Ascending aorta (tissue), 2 donors: ENCODE data around the gene CAMK2G. TPM values are rescaled to one million over a fixed set of nuclear protein-coding genes. Genes with fewer than 3 reads are reported as not detected.
A peak's percentile ranks its signal among the peaks of the same experiment; 100 is the strongest.

Experiments used
- DNase-seq, 2 donors: peaks; one replicate each; pipeline ENCODE4 v3.0.0-alpha.2; 2019; ENCODE audit warnings: low spot score in 2 of 2
- H3K27ac ChIP-seq, 2 donors: fragments of 200-600 bp; sonication (generic); one replicate each; pipeline ENCODE4 v1.5.1; 2016 to 2017; ENCODE audit warnings: mild to moderate bottlenecking in 1 of 2
- H3K27me3 ChIP-seq: fragments of 200-600 bp; sonication (generic); one replicate; pipeline ENCODE4 v1.5.1; 2017
- H3K36me3 ChIP-seq, 2 donors: fragments of 200-600 bp; sonication (generic); one replicate each; pipeline ENCODE4 v1.5.1; 2016
- H3K4me1 ChIP-seq, 2 donors: fragments of 200-600 bp; sonication (generic); one replicate each; pipeline ENCODE4 v1.5.1; 2016 to 2017; ENCODE audit warnings: mild to moderate bottlenecking in 1 of 2
- H3K4me3 ChIP-seq, 2 donors: fragments of 200-600 bp; sonication (generic); one replicate each; pipeline ENCODE4 v1.5.1; 2016 to 2017; ENCODE audit warnings: mild to moderate bottlenecking in 1 of 2
- H3K9me3 ChIP-seq, 2 donors: fragments of 200-600 bp; sonication (generic); one replicate each; pipeline ENCODE4 v1.5.1; 2016
- CTCF ChIP-seq, 3 experiments: fragments of 200-600 bp in 2 of 3; fragments of 450-650 bp in 1 of 3; sonication (generic) in 2 of 3; IDR thresholded peaks; one replicate each; pipeline ENCODE4 v1.5.1; 2016 to 2019; ENCODE audit warnings: antibody characterized with exemption in 3 of 3, mild to moderate bottlenecking in 1 of 3, moderate library complexity in 1 of 3
- intact Hi-C: fragments of 100-400 bp; cut with DNase I; formaldehyde crosslinking; loops from one replicate; pipeline ENCODE4 v1.15.1; 2023
- total RNA-seq: library from RNA; depleted of rRNA; stranded (reverse); fragments of >200 nt; gene quantifications from one replicate; pipeline ENCODE4 v1.1.0, GENCODE V29; 2016

The CAMK2G gene
- total RNA-seq, 1 donor from 2014 or later = 60.3 TPM

- no peaks in the 10 kb centered on the region for H3K9me3 ChIP-seq
- DNase-seq = no peak
- no peaks in the 10 kb centered on the region for H3K27me3 ChIP-seq
- H3K4me1 ChIP-seq = no peaks in the 10 kb centered on the region
- H3K36me3 ChIP-seq = peaks cover 49 to 69% of the 10 kb centered on the region in 2 donors
- no peak for TF ChIP-seq CTCF (IDR thresholded peaks at IDR 0.05)
- peak overlapping the region in 1 of 2 donors; percentile 3 for H3K27ac ChIP-seq
- H3K4me3 ChIP-seq = no peak overlapping the region
- intact Hi-C loops = no loop called here
Measured at GRCh38 chr10:73828161-73828560, 46.2 kb downstream of the CAMK2G start.

GRCh38 chr10:73827346-73828089, 46.8 kb downstream of the CAMK2G start:
- intact Hi-C loops = no loop called here
- no peaks in the 10 kb centered on the region for H3K27me3 ChIP-seq
- no peak for DNase-seq
- H3K4me1 ChIP-seq = no peaks in the 10 kb centered on the region
- no peak for TF ChIP-seq CTCF (IDR thresholded peaks at IDR 0.05)
- H3K27ac ChIP-seq = peak overlapping the region in 1 of 2 donors; percentile 3
- no peaks in the 10 kb centered on the region for H3K9me3 ChIP-seq
- H3K4me3 ChIP-seq = no peak overlapping the region
- peaks cover 50 to 74% of the 10 kb centered on the region in 2 donors for H3K36me3 ChIP-seq

- no peak for DNase-seq
- Histone ChIP-seq H3K4me1 (peaks cover 0 to 8% of the 10 kb centered on the region in 2 donors), H3K9me3 (no peaks in the 10 kb centered on the region), H3K27ac (no peak overlapping the region), H3K27me3 (no peaks in the 10 kb centered on the region), H3K36me3 (peaks cover 47 to 85% of the 10 kb centered on the region in 2 donors), H3K4me3 (no peak overlapping the region)
- TF ChIP-seq CTCF (IDR thresholded peaks at IDR 0.05) = no peak
- intact Hi-C loops = no loop called here
Measured at GRCh38 chr10:73824146-73824725, 50.1 kb downstream of the CAMK2G start.

- DNase-seq = no peak
- Histone ChIP-seq H3K4me3 (no peak overlapping the region), H3K27me3 (no peaks in the 10 kb centered on the region), H3K27ac (no peak overlapping the region), H3K36me3 (peaks cover 47 to 84% of the 10 kb centered on the region in 2 donors), H3K4me1 (peaks cover 0 to 12% of the 10 kb centered on the region in 2 donors), H3K9me3 (no peaks in the 10 kb centered on the region)
- TF ChIP-seq CTCF (IDR thresholded peaks at IDR 0.05) = no peak
- intact Hi-C loops = no loop called here
Measured at GRCh38 chr10:73823391-73823790, 51.0 kb downstream of the CAMK2G start.

GRCh38 chr10:73819513-73820093, 54.8 kb downstream of the CAMK2G start:
- DNase-seq = no peak
- H3K36me3 ChIP-seq = peaks cover 51 to 76% of the 10 kb centered on the region in 2 donors
- H3K27me3 ChIP-seq = no peaks in the 10 kb centered on the region
- intact Hi-C loops = no loop called here
- H3K9me3 ChIP-seq = no peaks in the 10 kb centered on the region
- peak overlapping the region; percentile 86 to 90 for H3K27ac ChIP-seq
- no peak overlapping the region for H3K4me3 ChIP-seq
- peaks cover 0 to 24% of the 10 kb centered on the region in 2 donors for H3K4me1 ChIP-seq
- no peak for TF ChIP-seq CTCF (IDR thresholded peaks at IDR 0.05)
